ENCODE measurements around the gene SGCA. TPM values are rescaled to one million over a fixed set of nuclear protein-coding genes. Genes with fewer than 3 reads are reported as not detected.

Gene SGCA
- total and polyA plus RNA-seq, 2 of the 8 experiments (the other 6 are each of a cell fraction or from before 2014, with no cell fraction given): 0.12 TPM; not detected in 1

DNA sequence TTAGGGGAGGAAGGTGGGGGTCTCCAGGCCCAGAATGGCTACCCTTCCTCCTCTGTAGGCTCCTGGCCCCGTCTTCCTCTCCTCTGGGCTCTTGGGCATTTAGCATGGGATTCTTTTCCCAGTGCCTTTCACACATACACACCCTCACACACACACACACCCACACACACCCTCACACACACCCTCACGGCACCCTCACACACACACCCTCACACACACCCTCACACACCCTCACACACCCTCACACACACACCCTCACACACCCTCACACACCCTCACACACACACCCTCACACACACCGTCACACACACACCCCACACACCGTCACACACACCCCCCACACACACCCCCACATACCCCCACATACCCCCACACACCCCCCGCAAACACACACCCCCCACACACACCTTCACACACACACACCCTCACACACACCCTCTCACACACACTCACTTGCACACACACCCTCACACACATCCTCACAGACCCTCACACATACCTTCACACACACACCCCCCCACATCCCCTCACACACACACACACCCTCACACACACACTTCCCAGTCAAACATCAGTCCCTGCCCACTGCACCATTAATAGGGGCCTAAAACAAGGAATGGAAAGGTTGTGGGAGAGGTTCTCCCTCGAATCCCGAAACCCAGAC lies 845 bp downstream of the SGCA start (continued):
- TF ChIP-seq, protein P1, sequence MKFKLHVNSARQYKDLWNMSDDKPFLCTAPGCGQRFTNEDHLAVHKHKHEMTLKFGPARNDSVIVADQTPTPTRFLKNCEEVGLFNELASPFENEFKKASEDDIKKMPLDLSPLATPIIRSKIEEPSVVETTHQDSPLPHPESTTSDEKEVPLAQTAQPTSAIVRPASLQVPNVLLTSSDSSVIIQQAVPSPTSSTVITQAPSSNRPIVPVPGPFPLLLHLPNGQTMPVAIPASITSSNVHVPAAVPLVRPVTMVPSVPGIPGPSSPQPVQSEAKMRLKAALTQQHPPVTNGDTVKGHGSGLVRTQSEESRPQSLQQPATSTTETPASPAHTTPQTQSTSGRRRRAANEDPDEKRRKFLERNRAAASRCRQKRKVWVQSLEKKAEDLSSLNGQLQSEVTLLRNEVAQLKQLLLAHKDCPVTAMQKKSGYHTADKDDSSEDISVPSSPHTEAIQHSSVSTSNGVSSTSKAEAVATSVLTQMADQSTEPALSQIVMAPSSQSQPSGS (IDR thresholded peaks at IDR 0.05; ENCODE audit: low read length): no peak
- TF ChIP-seq TEAD4 (IDR thresholded peaks at IDR 0.05; ENCODE audit: low read depth, low read length) (no peak), CREB1 (IDR thresholded peaks at IDR 0.05) (no peak), EP300 (IDR thresholded peaks at IDR 0.05; ENCODE audit: borderline replicate concordance in 1 of 2, low read depth in 2 of 2, low read length in 2 of 2) (no peak), RAD21 (IDR thresholded peaks at IDR 0.05 in 1 of 2, conservative IDR thresholded peaks at IDR 0.05 in 1 of 2; ENCODE audit: low read depth in 2 of 2, low read length in 2 of 2) (no peak)
